Nephron progenitor cell (in vitro differentiated cells): ENCODE results near the gene CDKL4.

Experiments
- DNase-seq: peaks from one replicate; pipeline ENCODE4 v3.0.0; 2021
- H3K27ac Mint-ChIP-seq: 2 replicates; pipeline ENCODE4 v1.8.0; 2021; ENCODE audit warnings: mild to moderate bottlenecking, moderate library complexity, mixed read lengths
- H3K27me3 Mint-ChIP-seq: 2 replicates; pipeline ENCODE4 v1.8.0; 2021; ENCODE audit warnings: mild to moderate bottlenecking, low read depth, mixed read lengths; ENCODE audit not compliant: poor library complexity
- H3K36me3 Mint-ChIP-seq: 2 replicates; pipeline ENCODE4 v1.8.0; 2021; ENCODE audit warnings: low read depth, mixed read lengths
- H3K4me1 Mint-ChIP-seq: 2 replicates; pipeline ENCODE4 v1.8.0; 2021; ENCODE audit warnings: mixed read lengths
- H3K4me3 Mint-ChIP-seq: 2 replicates; pipeline ENCODE4 v1.8.0; 2021; ENCODE audit warnings: mild to moderate bottlenecking, moderate library complexity, mixed read lengths
- H3K9me3 Mint-ChIP-seq: 2 replicates; pipeline ENCODE4 v1.8.0; 2021; ENCODE audit warnings: mild to moderate bottlenecking, moderate library complexity, mixed read lengths
- CTCF ChIP-seq: fragments of 200-600 bp; sonication (generic); IDR thresholded peaks from 2 replicates; pipeline ENCODE4 v1.5.0; 2021; ENCODE audit warnings: antibody characterized with exemption

CDKL4 gene

DNA sequence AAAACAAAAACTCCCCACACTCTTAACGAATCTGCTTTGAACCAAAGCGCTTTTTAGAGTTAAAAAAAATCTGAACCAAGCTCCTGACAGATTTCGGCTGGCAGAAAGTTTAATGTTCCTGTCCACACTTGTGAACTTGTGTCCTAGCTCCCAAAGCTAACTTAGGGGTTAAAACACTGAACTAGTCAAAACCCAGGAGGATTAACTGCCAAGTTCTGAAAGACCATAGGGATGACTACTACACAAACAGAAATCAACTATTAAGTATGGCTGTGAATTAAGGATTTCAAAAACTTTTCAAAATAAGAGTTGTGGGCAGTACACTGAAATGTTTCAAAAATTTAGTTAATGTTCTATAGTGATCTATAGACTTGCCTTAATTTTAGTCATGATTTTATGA, 26.2 kb upstream of the CDKL4 start:
- peak overlapping the region; percentile 22 for H3K27ac Mint-ChIP-seq
- TF ChIP-seq CTCF = no peak
- no peaks in the 10 kb centered on the region for H3K4me1 Mint-ChIP-seq
- DNase-seq = no peak
- peaks cover 44% of the 10 kb centered on the region for H3K36me3 Mint-ChIP-seq
- no peak overlapping the region for H3K4me3 Mint-ChIP-seq
- H3K9me3 Mint-ChIP-seq = no peaks in the 10 kb centered on the region
- H3K27me3 Mint-ChIP-seq = no peaks in the 10 kb centered on the region

- H3K9me3 Mint-ChIP-seq = no peaks in the 10 kb centered on the region
- H3K4me1 Mint-ChIP-seq = no peaks in the 10 kb centered on the region
- H3K4me3 Mint-ChIP-seq = no peak overlapping the region
- no peak for TF ChIP-seq CTCF
- H3K27ac Mint-ChIP-seq = no peak overlapping the region
- peaks cover 43% of the 10 kb centered on the region for H3K36me3 Mint-ChIP-seq
- H3K27me3 Mint-ChIP-seq = no peaks in the 10 kb centered on the region
- DNase-seq = no peak
Observed at GRCh38 chr2:39266916-39267434, 23.2 kb upstream of the CDKL4 start.

DNA sequence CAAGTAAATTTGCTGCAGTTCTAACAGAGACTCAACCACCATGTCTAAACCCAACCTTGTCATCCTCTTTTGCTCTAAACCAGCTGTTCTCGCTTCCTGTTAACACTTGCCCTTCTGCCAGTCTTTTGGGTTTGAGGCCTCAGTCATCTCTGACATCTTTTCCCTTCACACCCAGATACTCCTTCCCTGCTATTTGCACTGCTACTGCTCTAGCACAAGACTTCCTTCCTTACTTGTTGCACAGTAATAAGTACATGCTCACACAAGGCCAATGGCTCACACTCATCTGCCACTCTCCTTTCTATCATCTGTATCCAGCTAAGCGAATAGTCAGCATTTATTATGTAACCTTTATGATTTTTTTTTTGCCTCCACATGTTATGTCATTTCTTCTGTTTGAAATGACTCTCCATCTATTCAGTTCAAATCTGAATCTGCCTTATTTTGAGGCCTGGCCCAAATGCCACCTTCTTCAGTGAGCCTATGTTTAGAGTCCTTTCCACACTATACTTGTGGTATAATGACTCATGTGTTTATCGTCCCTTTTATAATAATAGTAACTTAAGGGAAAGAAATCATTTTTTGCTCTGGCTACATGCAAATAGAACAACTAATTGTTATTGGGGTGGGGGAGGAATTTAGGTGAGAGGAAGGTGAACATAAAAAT, 22.5 kb upstream of the CDKL4 start:
- no peak for DNase-seq
- no peak for TF ChIP-seq CTCF
- Mint-ChIP-seq H3K36me3 (peaks cover 44% of the 10 kb centered on the region), H3K4me3 (no peak overlapping the region), H3K9me3 (no peaks in the 10 kb centered on the region), H3K27ac (peak overlapping the region; percentile 11), H3K4me1 (no peaks in the 10 kb centered on the region), H3K27me3 (no peaks in the 10 kb centered on the region)

GRCh38 chr2:39265315-39265714, 21.5 kb upstream of the CDKL4 start:
- H3K36me3 Mint-ChIP-seq = peaks cover 48% of the 10 kb centered on the region
- no peaks in the 10 kb centered on the region for H3K4me1 Mint-ChIP-seq
- H3K4me3 Mint-ChIP-seq = no peak overlapping the region
- DNase-seq = no peak
- TF ChIP-seq CTCF = no peak
- H3K27me3 Mint-ChIP-seq = no peaks in the 10 kb centered on the region
- no peaks in the 10 kb centered on the region for H3K9me3 Mint-ChIP-seq
- H3K27ac Mint-ChIP-seq = no peak overlapping the region

DNA sequence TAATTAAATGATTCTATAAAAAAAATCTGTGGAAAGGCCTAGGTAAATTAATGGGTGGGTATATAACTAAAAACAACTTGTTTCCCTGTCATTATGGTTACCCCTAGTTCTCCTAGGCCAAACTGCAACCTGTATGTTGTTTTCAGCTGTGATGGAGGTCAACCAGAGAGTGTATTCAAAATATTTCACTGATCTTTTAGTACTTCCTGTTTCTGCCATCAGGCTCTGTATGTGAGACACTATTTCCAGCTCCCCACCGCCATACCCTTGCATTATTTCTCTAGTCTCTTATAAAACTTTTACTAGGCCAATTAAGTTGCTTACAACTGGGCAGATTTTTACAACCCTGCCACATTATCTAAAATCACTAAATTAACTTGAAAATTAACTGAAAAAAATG, 21.0 kb upstream of the CDKL4 start:
- Mint-ChIP-seq H3K4me1 (no peaks in the 10 kb centered on the region), H3K9me3 (no peaks in the 10 kb centered on the region), H3K27me3 (no peaks in the 10 kb centered on the region), H3K36me3 (peaks cover 46% of the 10 kb centered on the region), H3K4me3 (no peak overlapping the region), H3K27ac (peak overlapping the region; percentile 15)
- TF ChIP-seq CTCF = no peak
- no peak for DNase-seq

- Mint-ChIP-seq H3K4me3 (no peak overlapping the region), H3K36me3 (peaks cover 48% of the 10 kb centered on the region), H3K27me3 (no peaks in the 10 kb centered on the region), H3K27ac (no peak overlapping the region), H3K4me1 (no peaks in the 10 kb centered on the region), H3K9me3 (no peaks in the 10 kb centered on the region)
- no peak for TF ChIP-seq CTCF
- no peak for DNase-seq
Observed at GRCh38 chr2:39260087-39260486, 16.3 kb upstream of the CDKL4 start.
